Transverse colon (tissue), 4 donors: Measurements from ENCODE around the gene MDFIC.

Experiments used
- EP300 ChIP-seq: sonication (generic); formaldehyde crosslinking; IDR thresholded peaks from one replicate; pipeline ENCODE4 v1.6.1; 2017; ENCODE audit warnings: antibody characterized with exemption, low read depth
- POLR2A ChIP-seq: fragments of 450-650 bp; IDR thresholded peaks from one replicate; pipeline ENCODE4 v1.6.1; 2016; ENCODE audit warnings: antibody characterized with exemption, mild to moderate bottlenecking, moderate library complexity
- POLR2AphosphoS5 ChIP-seq, 3 donors: sonication (generic); formaldehyde crosslinking; IDR thresholded peaks; one replicate each; pipeline ENCODE4 v1.6.1; 2016; ENCODE audit warnings: antibody characterized with exemption in 3 of 3
- TF ChIP-seq, protein P1 (sequence below), 5 experiments: fragments of 200-600 bp in 3 of 5; fragments of 450-650 bp in 2 of 5; sonication (generic) in 3 of 5; IDR thresholded peaks; 1 replicate in 2 of 5; 2 replicates in 3 of 5; pipeline ENCODE4 v1.5.1; 2016 to 2017; ENCODE audit warnings: antibody characterized with exemption in 5 of 5, inconsistent platforms in 3 of 5, mild to moderate bottlenecking in 2 of 5, moderate library complexity in 1 of 5

- no peak for TF ChIP-seq EP300
- TF ChIP-seq, protein P1, sequence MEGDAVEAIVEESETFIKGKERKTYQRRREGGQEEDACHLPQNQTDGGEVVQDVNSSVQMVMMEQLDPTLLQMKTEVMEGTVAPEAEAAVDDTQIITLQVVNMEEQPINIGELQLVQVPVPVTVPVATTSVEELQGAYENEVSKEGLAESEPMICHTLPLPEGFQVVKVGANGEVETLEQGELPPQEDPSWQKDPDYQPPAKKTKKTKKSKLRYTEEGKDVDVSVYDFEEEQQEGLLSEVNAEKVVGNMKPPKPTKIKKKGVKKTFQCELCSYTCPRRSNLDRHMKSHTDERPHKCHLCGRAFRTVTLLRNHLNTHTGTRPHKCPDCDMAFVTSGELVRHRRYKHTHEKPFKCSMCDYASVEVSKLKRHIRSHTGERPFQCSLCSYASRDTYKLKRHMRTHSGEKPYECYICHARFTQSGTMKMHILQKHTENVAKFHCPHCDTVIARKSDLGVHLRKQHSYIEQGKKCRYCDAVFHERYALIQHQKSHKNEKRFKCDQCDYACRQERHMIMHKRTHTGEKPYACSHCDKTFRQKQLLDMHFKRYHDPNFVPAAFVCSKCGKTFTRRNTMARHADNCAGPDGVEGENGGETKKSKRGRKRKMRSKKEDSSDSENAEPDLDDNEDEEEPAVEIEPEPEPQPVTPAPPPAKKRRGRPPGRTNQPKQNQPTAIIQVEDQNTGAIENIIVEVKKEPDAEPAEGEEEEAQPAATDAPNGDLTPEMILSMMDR (IDR thresholded peaks at IDR 0.05): no peak
- TF ChIP-seq POLR2A: no peak
- TF ChIP-seq POLR2AphosphoS5 (IDR thresholded peaks at IDR 0.05): no peak
Measured at GRCh38 chr7:114885836-114886235, 36.1 kb upstream of the MDFIC start.
